Measurements from ENCODE around the gene TMEM167A.

DNA sequence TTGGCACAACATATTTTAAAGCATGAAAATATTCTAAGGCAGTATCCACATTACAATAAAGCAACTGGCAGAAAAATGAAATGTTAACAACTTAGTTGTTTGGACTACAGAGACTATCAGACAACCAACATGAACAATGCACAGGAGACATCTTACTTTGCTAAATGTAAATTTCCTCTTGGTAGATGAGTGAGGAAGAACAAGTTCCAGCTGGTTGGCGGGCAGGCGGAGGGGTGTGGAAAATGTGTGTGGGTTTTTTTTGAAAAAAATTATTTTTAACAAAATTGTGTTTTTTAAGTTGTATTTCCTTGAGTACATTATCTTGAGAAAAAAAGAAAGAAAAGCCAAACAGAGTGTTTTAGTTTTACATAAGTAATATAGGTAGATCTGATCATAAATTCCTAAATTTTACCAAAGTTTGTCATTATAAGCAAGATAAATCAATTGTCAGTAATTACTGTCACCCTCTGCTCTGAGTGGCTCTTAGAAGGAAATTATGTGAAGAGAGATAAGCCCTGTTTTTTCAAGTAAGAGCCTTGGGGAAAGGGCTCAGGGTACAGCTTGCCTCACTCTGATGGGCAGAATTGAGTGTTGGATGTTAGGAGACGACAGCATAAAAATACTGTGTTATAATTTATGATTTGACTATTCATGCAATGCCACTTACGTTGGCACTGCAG is 42.5 kb downstream of the TMEM167A start:
- TF ChIP-seq CTCF (IDR thresholded peaks at IDR 0.05): no peak
- TF ChIP-seq POLR2AphosphoS5 (IDR thresholded peaks at IDR 0.05): no peak
